ENCODE measurements around the gene NIPAL3. TPM values are rescaled to one million over a fixed set of nuclear protein-coding genes. Genes with fewer than 3 reads are reported as not detected.
"Not testable (repeated sequence)": the region's sequence is repeated elsewhere in the genome, so short reads cannot be mapped to it uniquely, and the experiment has no call there.

Gene NIPAL3
- total RNA-seq, 1 donor from 2014 or later = 32.5 TPM

- TF ChIP-seq, protein P1, sequence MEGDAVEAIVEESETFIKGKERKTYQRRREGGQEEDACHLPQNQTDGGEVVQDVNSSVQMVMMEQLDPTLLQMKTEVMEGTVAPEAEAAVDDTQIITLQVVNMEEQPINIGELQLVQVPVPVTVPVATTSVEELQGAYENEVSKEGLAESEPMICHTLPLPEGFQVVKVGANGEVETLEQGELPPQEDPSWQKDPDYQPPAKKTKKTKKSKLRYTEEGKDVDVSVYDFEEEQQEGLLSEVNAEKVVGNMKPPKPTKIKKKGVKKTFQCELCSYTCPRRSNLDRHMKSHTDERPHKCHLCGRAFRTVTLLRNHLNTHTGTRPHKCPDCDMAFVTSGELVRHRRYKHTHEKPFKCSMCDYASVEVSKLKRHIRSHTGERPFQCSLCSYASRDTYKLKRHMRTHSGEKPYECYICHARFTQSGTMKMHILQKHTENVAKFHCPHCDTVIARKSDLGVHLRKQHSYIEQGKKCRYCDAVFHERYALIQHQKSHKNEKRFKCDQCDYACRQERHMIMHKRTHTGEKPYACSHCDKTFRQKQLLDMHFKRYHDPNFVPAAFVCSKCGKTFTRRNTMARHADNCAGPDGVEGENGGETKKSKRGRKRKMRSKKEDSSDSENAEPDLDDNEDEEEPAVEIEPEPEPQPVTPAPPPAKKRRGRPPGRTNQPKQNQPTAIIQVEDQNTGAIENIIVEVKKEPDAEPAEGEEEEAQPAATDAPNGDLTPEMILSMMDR (conservative IDR thresholded peaks at IDR 0.05; ENCODE audit: low read depth, low read length) = no peak
- no peak overlapping the region for H3K4me3 ChIP-seq (ENCODE audit: low read depth, low read length)
- no peak for DNase-seq (ENCODE audit: low read depth)
Measured at GRCh38 chr1:24452922-24453485, 37.4 kb downstream of the NIPAL3 start.

DNA sequence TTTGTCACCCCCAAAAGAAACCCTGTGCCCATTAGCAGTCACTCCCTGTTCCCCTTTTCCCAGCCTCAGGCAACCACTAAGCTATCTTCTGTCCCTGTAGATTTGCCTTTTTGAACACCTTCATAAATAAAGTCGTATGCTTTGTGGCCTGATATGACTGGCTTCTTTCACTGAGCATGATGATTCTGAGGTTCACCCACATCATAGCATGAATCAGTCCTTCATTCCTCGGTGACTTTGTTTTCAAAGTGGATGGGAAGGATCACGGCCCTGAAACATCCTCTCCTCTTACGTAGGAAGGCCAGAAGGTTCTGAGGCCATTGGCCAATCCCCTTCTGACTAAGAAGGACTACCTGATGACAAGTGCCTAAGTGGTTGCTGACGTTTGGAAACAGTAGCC, 39.1 kb downstream of the NIPAL3 start:
- TF ChIP-seq, protein P1 (conservative IDR thresholded peaks at IDR 0.05; ENCODE audit: low read depth, low read length) = no peak
- no peak for DNase-seq (ENCODE audit: low read depth)

GRCh38 chr1:24455272-24455671, 39.7 kb downstream of the NIPAL3 start:
- H3K4me3 ChIP-seq (ENCODE audit: low read depth, low read length) = no peak overlapping the region
- no peak for DNase-seq (ENCODE audit: low read depth)
- TF ChIP-seq, protein P1 (conservative IDR thresholded peaks at IDR 0.05; ENCODE audit: low read depth, low read length) = no peak

More for the DNA sequence above, 39.1 kb downstream of the NIPAL3 start:
- H3K4me3 ChIP-seq (ENCODE audit: low read depth, low read length) = no peak overlapping the region

DNA sequence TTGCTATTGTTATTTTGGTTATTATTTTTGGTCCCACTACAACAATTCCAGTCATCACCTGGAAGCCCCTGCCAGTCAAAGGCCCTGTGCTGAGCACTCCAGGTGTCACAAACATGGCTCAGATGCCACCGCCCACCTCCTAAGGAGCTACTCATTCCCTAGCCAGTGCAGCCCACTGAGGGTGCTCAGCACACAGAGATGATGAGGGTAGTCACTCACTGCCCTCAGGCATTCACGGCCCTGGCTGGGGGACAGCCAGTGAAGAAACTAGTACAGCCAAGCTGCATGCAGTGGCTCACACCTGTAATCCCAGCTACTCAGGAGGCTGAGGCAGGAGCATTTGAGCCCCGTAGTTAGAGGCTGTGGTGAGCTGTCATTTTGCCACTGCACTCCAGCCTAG, 42.3 kb downstream of the NIPAL3 start:
- H3K4me3 ChIP-seq (ENCODE audit: low read depth, low read length) = no peak overlapping the region
- no peak for DNase-seq (ENCODE audit: low read depth)
- TF ChIP-seq, protein P1 (conservative IDR thresholded peaks at IDR 0.05; ENCODE audit: low read depth, low read length) = no peak

GRCh38 chr1:24459551-24460266, 44.1 kb downstream of the NIPAL3 start:
- DNase-seq (ENCODE audit: low read depth) = peak; percentile 78
- TF ChIP-seq, protein P1 (conservative IDR thresholded peaks at IDR 0.05; ENCODE audit: low read depth, low read length) = no peak
- no peak overlapping the region for H3K4me3 ChIP-seq (ENCODE audit: low read depth, low read length)

DNA sequence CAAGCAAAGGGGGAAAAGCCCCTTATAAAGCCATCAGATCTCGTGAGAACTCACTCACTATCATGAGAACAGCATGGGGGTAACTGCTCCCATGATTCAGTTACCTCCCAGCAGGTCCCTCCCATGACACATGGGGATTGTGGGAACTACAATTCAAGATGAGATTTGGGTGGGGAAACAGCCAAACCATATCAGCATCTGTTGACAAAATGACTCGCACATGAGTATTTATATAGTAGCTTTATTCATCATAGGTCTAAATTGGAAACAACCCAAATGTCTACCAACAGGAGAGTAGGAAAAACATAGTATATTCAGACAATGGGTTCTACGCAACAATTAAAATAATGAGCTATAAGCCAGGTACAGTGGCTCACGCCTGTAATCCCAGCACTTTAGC, 46.5 kb downstream of the NIPAL3 start:
- H3K4me3 ChIP-seq (ENCODE audit: low read depth, low read length); DNase-seq (ENCODE audit: low read depth): not testable (repeated sequence)

- no peak overlapping the region for H3K4me3 ChIP-seq (ENCODE audit: low read depth, low read length)
- DNase-seq (ENCODE audit: low read depth) = no peak
- TF ChIP-seq, protein P1 (conservative IDR thresholded peaks at IDR 0.05; ENCODE audit: low read depth, low read length) = no peak
Measured at GRCh38 chr1:24463776-24464735, 48.5 kb downstream of the NIPAL3 start.
